GM18868 (cell line): Measurements from ENCODE around the gene SDCCAG8.

Source experiments
- ATAC-seq: cut with Tn5 transposase; IDR thresholded peaks from one replicate; pipeline ENCODE4 v1.9.1; 2021; ENCODE audit warnings: mild to moderate bottlenecking, moderate library complexity; ENCODE audit not compliant: unreplicated experiment

SDCCAG8 gene

DNA sequence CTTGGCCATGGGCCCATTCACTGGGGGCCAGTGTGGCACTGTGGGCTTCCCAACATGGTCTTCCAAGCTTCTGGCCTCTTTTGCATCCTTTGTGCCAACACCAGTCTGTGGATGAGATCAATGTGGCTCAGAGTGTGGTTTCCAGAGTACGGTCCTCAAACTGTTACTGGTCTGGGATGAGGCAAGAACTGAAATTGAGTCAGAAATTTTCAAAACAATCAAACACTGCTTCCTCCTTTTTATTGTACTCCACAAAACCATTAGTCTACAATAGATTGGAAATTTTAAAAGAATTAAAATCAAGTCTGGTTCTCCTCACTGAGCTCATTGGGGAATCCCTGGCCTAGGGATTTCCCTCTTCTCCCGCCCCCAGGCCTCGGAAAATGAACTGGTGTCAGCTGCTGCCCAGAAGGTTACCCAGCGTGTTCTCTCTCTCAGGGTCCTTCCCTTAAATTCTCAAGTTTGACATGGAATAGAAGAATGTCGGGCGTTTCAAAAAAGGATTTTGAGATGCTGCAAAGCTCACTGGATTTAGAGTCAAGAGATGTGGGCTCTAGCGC, 222.0 kb downstream of the SDCCAG8 start:
- no peak for ATAC-seq

DNA sequence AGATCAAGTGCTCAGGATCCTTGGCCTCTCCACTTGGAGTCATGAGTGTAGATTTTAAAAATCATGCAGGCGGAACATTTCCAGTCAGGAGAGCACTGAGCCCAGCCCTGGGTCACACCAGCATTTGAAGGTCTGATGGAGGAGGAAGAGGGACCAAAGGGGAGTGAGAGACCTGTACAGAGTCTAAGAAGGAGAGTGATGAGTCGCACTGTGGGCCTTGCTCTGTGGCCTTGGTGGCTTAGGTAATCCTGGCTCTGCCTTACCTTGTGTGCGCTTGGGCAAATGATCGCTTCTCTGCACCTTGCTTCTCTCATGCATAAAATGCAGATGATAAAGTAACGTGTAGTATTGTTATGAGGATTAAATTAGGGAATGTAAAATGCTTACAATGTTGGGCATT, 225.3 kb downstream of the SDCCAG8 start:
- no peak for ATAC-seq

DNA sequence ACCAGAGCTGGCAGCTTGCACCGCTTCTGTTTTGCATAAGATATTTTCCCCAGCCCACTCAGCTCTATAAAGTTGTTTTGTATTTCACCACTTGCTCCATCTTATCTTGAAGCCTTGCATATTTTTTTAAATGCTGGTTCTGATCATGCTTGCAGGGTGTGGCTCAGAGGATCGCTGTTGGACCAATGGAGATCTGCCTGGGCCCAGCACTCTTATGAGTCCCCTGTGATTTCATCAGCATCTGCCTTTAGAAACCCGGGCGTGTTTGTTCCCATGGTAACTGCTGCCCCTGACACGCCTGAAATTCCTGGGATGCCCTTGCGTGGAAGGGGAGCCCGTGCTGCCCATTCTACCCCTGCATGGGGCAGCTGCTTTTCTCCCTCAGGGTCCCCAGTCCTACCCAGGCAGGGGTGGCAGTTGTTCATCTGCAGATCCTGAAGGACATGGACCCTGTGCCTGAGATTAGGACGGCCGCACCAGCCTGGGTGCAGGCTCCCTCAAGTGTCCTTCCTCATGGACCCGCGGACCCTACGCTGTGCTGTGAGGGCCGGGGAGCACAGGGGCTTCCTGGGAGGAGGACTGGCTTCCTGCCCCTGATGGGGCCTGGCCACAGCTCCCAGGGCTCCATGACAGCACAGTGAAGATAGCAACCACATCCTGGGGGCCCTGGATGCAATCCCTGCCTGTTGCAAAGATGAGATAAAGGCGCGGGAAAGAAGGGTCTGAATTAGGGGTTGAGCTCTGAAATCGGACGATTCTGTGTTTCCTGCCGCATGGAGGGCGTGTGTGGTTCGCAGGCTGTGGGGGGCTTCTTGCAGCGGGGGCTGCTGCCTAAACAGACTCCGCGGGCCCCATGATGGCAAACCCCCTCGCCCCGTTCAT, 226.5 kb downstream of the SDCCAG8 start:
- ATAC-seq = no peak

DNA sequence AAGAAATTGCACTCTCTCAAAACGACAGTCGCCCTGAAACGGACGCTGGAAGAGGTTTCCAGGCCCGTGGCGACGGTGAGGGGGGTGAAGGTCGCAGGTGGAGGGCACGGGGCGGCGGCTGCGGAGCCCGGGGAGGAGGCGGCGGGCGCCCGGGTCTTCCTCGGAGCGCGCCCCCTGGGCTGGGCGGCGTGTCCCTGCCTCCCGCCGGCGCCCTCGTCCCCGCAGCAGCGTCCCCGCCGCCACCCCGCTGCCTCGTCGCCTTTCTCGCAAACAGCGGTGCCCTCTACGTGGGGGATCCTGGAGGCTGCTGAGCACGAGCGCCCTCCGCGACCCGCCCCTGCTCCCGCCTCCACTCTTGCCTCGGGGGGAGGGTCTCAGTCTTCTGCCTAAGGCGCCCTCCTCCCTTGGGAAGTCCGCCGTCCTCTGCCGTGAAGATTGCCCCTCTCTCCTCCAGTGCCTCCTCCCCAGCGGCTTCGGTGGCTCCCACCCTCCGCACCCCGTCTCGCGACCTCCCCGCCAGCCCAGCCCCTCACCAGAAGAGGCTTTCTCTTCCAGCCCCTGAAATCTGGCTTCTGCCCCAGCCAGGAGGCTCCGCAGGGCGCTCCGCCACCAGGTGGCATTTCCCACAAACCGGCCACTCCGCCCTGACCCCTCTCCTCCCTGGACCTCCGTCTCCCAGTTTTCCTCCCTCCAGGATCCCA, 227.4 kb downstream of the SDCCAG8 start:
- no peak for ATAC-seq

DNA sequence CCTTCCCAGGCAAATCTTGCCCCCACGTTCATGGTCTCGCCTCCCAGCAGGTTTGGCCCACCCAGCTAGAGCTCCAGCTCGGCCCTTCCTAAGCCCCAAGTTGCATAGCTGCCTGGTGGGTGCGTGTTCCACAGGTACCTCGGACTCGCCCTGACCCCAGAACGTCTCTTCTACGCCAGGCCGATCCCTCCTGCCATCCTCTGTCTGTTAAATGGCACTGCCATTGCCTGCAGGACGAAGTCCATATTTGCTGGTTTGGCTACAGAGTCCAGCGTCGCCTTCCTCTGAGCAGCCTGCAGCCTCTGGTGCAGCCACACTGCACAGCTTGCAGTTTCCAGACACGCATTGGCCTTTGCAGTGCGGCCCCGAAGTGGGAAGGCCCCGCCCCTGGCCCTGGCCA, 228.1 kb downstream of the SDCCAG8 start:
- no peak for ATAC-seq

DNA sequence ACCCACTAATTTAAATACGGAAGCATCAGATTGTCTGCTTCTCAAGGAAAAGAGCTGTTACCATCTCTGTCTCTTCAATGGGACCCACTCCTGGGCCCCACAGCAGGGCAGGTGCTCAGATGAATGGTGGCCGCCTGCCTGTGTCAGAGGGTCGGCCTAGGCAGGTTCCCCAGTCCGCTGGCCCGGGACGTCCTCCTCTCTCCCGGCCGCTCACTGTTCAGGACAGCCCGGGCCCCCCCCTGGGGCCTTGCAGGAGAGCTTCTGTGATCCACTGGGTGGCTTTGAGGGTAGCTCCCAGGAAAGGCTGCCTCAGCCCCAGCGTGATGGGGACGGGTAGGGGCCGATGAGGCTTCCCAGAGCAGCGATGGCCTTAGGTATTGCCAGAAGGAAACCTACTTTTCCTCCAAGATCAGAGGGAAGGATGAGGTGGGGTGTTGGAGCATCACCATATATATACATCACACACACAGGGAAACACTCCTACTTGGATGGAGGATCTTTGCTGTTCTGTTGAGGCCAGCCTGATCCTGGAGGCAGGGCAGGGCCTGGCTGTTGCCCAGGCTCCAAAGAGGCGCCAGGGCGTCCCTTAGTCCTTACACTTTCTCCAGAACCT, 231.3 kb downstream of the SDCCAG8 start:
- ATAC-seq = no peak

DNA sequence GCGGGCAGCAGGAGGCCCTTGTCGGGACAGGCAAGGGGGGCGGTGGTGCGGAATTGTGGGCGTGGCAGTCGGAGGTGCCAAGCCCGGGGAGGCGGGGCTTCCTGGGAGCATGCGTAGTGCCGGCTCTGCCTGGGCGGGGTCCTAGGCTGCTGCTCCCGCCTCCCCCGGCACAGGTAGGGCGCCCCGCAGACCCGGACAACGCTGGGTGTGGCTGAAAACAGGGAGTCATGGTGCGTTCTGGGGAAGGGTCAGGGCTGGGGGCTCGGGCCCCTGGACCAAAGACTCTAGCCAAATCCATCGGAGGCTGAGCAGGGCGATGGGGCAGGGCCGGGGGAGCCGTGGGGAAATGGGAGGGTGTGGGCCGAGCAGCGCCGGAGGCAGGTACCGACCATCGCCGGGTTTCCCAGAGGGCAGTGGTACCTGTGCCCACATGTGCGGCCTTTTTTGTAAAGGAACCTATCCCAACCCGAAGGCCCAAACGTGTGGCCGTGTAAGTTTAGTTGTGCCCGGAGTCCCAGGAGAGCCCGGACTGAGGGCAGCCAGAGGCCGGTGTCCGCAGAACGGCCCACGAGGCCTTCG, 231.9 kb downstream of the SDCCAG8 start:
- no peak for ATAC-seq

DNA sequence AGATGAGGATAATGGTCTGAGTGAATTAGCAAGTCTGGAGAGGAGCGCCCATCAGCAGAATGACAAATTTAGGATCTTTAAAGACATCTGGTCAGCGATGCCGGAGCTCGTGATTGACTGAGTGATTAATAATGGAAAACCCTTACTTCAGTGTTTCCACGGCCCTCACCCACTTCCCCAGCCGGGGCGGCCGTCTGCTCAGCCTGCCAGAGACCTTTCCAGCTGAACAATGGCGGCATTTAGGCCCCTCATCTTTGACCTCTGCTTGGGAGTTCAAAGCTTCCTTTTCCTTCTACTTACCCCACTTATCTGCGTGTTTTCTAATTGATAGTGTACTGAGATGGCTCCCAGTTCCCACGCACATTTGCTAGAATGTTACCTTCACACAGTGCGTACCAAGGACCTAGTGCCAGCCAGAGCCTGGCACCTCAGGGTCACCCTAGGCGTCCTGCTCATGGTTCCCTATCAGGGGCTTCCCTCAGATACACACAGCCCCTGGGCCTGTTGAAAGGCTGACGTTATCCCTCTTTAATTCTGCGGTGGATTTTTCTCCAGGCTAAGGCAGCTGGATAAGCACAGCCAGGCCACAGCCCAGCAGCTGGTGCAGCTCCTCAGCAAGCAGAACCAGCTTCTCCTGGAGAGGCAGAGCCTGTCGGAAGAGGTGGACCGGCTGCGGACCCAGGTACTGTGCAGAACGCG, 232.8 kb downstream of the SDCCAG8 start:
- no peak for ATAC-seq

DNA sequence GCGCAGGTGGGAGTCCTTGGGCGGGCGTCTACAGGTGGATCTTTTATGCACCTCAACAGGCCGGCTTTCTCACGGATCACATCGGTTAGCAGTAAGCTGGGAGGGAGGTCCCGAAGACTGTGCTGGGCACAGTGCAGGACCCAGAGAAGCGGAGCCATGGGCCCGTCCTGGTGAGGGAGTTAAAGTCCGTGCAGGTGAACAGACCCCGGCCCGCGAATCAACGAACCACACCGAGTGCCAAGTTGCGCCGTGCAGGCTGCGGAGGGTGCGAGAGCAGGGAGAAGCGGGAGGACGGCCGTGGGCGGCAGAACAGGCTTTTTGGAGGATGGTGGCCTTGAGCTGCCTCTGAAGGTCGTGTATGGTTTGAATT, 233.3 kb downstream of the SDCCAG8 start:
- no peak for ATAC-seq

DNA sequence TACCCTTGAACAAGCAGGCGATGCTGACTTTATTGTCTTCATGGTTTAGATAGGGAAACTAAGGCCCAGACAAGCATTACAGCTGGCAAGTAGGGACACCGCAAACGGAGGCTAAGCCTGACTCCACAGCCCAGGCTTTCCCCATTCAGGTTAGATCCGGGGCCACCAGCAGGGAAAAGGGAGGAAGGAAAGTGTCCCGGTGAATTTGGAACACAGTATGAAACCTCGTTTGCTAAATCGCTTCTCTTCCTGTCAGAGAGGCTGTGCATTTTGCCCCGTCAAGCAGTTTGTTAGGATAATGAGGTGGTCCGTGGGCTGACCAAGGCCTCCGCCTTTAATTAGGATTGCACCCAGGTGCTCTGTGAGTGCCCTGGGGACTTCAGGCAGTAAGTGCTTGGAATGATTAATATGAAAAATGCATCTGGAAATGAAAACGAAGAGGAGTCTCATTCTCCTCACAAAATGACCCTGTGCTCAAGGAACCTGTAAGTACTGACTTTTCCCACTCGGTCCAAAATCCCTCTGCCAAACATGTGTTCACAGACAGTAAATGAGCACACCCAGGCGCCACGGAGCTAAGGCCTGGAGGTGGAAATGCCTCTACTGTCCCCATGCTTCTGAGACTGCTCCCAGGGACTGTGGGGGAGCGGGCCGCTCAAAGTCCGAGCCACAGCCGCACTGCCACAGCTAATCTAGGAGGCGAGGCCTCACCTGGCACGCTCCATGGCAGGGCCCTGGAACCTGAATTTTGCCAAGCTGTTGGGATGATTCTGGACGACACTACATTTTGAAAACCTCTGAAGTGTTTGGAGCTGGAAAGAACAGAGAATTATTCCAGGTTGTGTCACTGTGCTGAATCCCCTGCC, 234.1 kb downstream of the SDCCAG8 start:
- ATAC-seq = no peak

DNA sequence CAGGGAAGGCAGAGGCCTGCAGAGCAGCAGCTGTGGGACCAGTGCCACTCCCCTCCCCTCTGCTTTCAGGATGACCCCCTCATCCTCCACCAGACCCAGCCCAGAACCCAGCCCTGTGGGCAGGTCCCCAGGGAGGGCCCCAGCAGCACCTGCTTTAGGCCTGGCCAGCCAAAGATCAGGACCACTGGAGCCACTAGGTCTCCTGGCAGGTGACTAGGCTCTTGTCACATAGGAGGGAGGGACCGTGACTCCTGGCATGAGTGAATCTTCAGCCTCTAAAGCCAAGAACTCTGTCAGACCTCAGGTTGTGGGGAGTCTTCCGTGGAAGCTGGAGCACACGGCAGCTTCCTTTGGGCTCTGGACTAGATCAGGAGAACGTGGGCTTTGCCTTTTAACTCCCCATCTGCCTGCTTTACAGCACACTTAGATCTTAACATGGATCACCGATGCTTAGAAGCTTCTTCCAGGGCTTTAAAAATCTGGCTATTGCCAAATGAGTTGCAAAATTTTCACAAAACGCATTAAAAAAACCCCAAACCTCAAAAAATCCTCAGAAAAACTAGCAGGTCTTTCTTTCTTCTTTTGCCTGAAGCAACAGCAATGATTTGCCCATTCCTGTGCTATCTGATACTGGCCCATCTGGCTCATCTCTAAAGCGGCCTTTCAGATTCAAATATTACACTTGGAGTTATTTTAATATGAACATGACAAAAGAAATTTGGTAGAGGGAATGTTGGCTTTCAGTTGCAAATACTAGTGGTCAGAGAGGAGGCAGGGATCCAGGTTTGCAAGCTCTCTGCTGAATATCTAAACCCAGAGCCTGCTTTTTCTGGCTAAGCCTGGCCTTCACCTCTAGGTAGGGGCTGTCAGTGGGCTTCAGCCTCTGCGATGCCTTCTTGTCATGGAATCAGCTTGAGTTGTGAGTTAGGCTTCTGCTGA, 235.2 kb downstream of the SDCCAG8 start:
- ATAC-seq = no peak

DNA sequence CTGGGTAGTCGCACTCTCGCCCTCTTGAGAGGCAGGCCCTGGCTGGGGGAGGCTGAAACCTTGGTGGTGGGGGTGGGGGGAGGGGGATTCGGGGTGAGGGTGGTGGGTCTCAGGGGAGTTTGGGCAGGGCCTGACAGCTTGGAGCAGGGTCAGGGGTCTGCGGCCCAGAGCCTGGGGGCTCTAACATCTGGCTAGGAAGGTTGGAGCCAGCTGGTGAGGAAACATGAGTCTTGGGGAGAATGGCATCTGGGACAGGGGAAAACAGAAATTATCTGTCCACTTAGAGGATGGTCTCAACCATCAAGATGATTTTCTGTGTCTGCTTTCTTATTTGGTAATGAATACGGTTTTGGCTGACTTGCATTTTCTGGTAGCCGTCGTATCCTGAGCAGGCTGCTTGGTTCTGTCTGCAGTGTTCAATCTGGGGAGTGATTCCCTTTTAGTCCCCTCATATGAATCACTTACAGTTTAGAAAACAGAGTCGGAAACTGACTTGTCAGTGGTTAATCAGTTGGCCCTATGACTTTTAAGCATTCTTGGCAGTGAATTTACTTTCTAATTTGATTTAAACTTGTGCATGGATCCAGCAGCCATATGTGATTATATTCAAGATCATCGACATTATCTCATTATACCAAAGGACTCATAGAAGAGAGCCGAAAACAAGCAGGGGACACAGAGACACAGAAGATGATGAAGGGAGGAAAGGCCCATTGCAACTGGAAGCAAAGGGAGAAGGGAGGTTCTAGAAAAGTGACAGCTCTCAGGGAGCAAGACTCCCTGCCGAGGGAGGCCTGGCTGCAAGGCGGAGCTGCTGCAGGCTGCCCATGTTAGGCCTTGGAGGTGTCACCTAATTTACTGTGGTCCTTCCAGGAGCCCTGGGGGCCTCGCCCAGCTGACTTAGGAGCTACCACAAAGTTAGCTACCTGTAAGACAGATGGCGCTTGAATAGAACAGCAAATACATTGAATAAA, 237.6 kb downstream of the SDCCAG8 start:
- ATAC-seq = no peak

DNA sequence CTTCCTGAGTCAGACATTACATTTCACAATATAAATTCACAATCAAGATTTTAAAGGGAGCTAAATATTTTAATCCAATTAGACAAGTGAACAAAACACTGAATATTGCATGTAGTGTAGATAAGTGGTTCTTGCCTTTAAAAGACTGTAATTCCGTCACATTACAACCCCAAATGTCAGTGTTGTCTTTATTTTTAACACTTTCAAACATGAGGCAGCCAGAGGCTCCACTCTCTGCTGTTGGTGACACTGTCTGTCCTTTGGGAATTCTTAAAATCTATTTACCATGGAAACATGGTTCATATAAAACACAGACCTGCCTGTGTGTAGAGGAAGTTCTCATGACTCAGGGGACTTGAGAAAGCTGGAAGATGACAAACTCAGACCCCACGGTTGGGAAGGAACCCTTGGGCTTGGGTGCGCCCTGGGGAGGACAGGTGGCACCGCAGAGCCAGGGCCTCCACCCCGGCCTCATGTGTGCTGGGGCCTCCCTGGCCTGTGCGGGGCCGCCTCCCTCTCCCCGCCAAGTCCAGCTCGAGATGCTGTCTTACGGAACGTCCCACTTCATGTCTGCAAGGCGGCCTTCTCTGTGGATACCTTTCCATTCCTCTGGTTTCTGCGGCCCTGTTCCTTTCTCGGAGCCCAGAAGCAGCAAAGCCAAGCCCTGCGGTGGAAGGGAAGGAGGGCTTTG, 239.0 kb downstream of the SDCCAG8 start:
- ATAC-seq = no peak

DNA sequence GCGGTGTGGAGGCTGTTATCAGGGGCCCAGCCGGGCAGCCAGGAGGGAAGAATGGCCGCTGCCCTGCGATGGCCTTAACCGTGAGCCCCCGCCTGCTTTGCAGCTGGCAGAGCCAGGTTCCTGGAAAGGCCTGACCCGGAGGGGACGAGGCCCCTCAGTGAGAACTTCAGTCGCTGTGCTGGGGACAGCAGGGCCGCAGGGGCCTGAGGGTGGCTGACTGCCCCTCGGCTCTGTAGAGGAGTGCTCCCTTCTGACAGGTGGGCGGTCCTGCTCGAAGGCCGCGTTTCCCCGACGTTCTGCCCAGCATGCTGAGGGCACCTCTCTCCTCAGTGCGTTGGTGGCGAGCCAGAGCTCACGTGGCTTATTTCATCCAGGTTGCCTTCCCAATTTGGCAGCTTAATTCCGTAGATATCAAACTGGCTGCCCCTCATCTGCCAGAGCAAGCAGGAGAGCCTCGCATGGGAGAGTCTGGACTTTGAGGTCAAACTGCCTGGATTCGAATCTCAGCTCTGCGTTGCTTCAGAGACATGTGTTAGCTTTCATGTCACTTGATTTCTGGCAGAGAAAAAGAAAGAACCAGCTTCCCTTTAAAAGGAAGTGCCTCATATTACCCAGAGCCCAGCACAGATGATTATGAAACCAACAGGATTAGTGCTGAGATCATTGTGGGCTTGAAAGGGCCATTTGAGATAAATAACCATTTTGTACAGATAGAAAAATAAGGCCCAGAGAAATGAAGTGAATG, 239.8 kb downstream of the SDCCAG8 start:
- ATAC-seq = no peak

DNA sequence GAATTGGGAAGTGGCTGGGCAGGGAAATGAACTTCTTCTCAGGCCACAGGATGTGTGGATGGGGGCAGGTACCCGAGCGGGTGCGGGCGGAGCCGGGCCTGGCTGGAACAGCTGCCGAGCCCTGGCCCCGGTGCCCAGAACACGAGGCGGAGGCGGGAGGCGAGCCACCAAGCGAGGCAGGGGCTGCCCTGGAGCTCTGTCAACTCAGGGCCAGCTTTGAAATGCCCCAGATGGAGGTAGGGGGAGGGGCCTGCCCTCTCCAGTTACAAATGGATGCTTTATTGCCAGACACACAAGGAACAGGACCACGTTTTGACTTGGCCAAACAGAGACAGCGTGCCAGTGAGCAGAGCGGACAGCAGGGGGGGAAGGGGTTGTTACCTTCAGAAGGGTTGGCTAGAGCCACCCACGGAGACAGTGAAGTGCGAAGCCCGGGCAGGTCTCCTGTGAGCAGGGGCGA, 240.4 kb downstream of the SDCCAG8 start:
- no peak for ATAC-seq

DNA sequence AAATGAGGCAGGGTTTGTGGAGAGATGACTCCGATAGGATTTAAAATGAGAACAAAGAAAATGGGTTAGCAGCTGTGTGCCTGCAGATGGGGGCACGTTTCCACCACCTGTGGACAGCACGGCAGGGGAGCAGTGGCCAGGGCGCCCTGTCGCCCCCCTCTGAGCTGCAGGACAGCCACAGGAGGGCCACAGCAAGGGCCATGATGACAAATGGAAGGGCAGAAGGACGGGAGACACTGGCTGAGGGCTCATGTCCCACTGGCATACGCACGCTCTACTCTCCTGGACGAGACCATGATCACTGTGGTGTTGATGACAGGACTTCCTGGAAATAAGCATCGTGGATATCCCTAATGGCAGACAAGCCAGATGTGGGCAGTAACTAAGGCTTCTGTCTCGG, 241.0 kb downstream of the SDCCAG8 start:
- ATAC-seq = no peak
